GM21447 (cell line): ENCODE data around the gene SLC25A38.

Experiments
- ATAC-seq: cut with Tn5 transposase; IDR thresholded peaks from one replicate; pipeline ENCODE4 v1.9.1; 2021; ENCODE audit not compliant: unreplicated experiment

SLC25A38 gene

GRCh38 chr3:39376959-39377634, 6.1 kb upstream of the SLC25A38 start:
- no peak for ATAC-seq

GRCh38 chr3:39378088-39378487, 5.1 kb upstream of the SLC25A38 start:
- ATAC-seq = peak; percentile 56

- ATAC-seq = no peak
Observed at GRCh38 chr3:39378957-39379777, 4.0 kb upstream of the SLC25A38 start.

- ATAC-seq = no peak
Observed at GRCh38 chr3:39379778-39380155, 3.4 kb upstream of the SLC25A38 start.

- ATAC-seq = no peak
Observed at GRCh38 chr3:39381432-39381831, 1.7 kb upstream of the SLC25A38 start.

GRCh38 chr3:39383881-39384664, 903 bp downstream of the SLC25A38 start:
- peak; percentile 63 for ATAC-seq

- no peak for ATAC-seq
Observed at GRCh38 chr3:39384665-39385000, 1.5 kb downstream of the SLC25A38 start.

- ATAC-seq = no peak
Observed at GRCh38 chr3:39385456-39386090, 2.4 kb downstream of the SLC25A38 start.

- ATAC-seq = no peak
Observed at GRCh38 chr3:39386318-39386717, 3.1 kb downstream of the SLC25A38 start.

- no peak for ATAC-seq
Observed at GRCh38 chr3:39387411-39387975, 4.3 kb downstream of the SLC25A38 start.

GRCh38 chr3:39388153-39388552, 5.0 kb downstream of the SLC25A38 start:
- ATAC-seq = no peak

GRCh38 chr3:39388741-39389248, 5.6 kb downstream of the SLC25A38 start:
- ATAC-seq = peak; percentile 80

GRCh38 chr3:39390181-39390580, 7.0 kb downstream of the SLC25A38 start:
- no peak for ATAC-seq

GRCh38 chr3:39396690-39397089, 13.5 kb downstream of the SLC25A38 start:
- no peak for ATAC-seq

GRCh38 chr3:39398700-39399099, 15.5 kb downstream of the SLC25A38 start:
- ATAC-seq = no peak

- no peak for ATAC-seq
Observed at GRCh38 chr3:39401983-39402382, 18.8 kb downstream of the SLC25A38 start.

GRCh38 chr3:39404943-39405686, 21.9 kb downstream of the SLC25A38 start:
- ATAC-seq = no peak

GRCh38 chr3:39405687-39406367, 22.7 kb downstream of the SLC25A38 start:
- ATAC-seq = no peak
